SK-N-SH treated with all-trans-retinoic acid at 6 μM for 48 hours (cell line): ENCODE data around the gene SAMD4A.

Source experiments
- ARNTL ChIP-seq: fragments of 450-650 bp; formaldehyde crosslinking; IDR thresholded peaks from 2 replicates; pipeline ENCODE4 v1.5.0; 2020; ENCODE audit warnings: low read depth, mild to moderate bottlenecking, moderate library complexity, borderline replicate concordance
- CSDC2 ChIP-seq: fragments of 250-450 bp; sonication (Bioruptor Pico); IDR thresholded peaks from 2 replicates; pipeline ENCODE4 v1.5.0; 2020; ENCODE audit warnings: mild to moderate bottlenecking, moderate library complexity
- ESRRG ChIP-seq: fragments of 250-450 bp; sonication (Bioruptor Pico); IDR thresholded peaks from 2 replicates; pipeline ENCODE4 v1.6.1; 2021; ENCODE audit warnings: mild to moderate bottlenecking
- PATZ1 ChIP-seq: fragments of 250-450 bp; sonication (Bioruptor Pico); IDR thresholded peaks from 2 replicates; pipeline ENCODE4 v1.8.0; 2020; ENCODE audit warnings: mild to moderate bottlenecking, moderate library complexity, borderline replicate concordance
- POU6F1 ChIP-seq: fragments of 250-450 bp; sonication (Bioruptor Pico); IDR thresholded peaks from 2 replicates; pipeline ENCODE4 v1.8.0; 2021; ENCODE audit warnings: low read depth, mild to moderate bottlenecking, moderate library complexity, borderline replicate concordance
- RARB ChIP-seq: fragments of 250-450 bp; sonication (Bioruptor Pico); IDR thresholded peaks from 2 replicates; pipeline ENCODE4 v1.8.0; 2021; ENCODE audit warnings: mild to moderate bottlenecking, moderate library complexity
- TSHZ2 ChIP-seq: fragments of 250-450 bp; sonication (Bioruptor Pico); IDR thresholded peaks from 2 replicates; pipeline ENCODE4 v1.5.0; 2020; ENCODE audit warnings: mild to moderate bottlenecking, moderate library complexity
- ZC3H10 ChIP-seq: fragments of 250-450 bp; sonication (Bioruptor Pico); IDR thresholded peaks from 2 replicates; pipeline ENCODE4 v1.5.1; 2021; ENCODE audit warnings: mild to moderate bottlenecking, moderate library complexity
- ZNF8 ChIP-seq: fragments of 450-650 bp; formaldehyde crosslinking; IDR thresholded peaks from 2 replicates; pipeline ENCODE4 v1.5.0; 2020; ENCODE audit warnings: mild to moderate bottlenecking, moderate library complexity

GRCh38 chr14:54772451-54772881 is 205.5 kb downstream of the SAMD4A start:
- TF ChIP-seq CSDC2 = no peak
- TF ChIP-seq ZC3H10 (CRISPR knock-in tag) = no peak
- TF ChIP-seq RARB (CRISPR knock-in tag) = no peak
- no peak for TF ChIP-seq PATZ1 (CRISPR knock-in tag)
- no peak for TF ChIP-seq ZNF8
- TF ChIP-seq TSHZ2 (CRISPR knock-in tag) = no peak
- no peak for TF ChIP-seq ARNTL (CRISPR knock-in tag)
- TF ChIP-seq POU6F1 (CRISPR knock-in tag) = no peak
- TF ChIP-seq ESRRG (CRISPR knock-in tag) = no peak
